Measurements from ENCODE around the gene SLC5A4.

- TF ChIP-seq CTCF (IDR thresholded peaks at IDR 0.05) (no peak), POLR2A (IDR thresholded peaks at IDR 0.05) (no peak)
Measured at GRCh38 chr22:32270641-32271369, 15.7 kb upstream of the SLC5A4 start.

Measured in tibial nerve (tissue), 3 donors.